Hypothalamus (tissue), 51 donors: ENCODE results near the gene SYNE1.
A peak's percentile ranks its signal among the peaks of the same experiment; 100 is the strongest.
"Not testable (repeated sequence)": the region's sequence is repeated elsewhere in the genome, so short reads cannot be mapped to it uniquely, and the experiment has no call there.

ENCODE experiments used
- DNase-seq, 51 donors: peaks; one replicate each; lab custom pipeline; 2025; lab: John Stamatoyannopoulos, UW

The SYNE1 gene

GRCh38 chr6:152432758-152433157, 204.4 kb downstream of the SYNE1 start:
- DNase-seq: no peak

- DNase-seq: peak in 3 of 51 donors; percentile 0 to 13 (median 3)
Observed at GRCh38 chr6:152428126-152428525, 209.0 kb downstream of the SYNE1 start.

- DNase-seq: no peak
Observed at GRCh38 chr6:152426276-152426675, 210.9 kb downstream of the SYNE1 start.

- no peak for DNase-seq
Observed at GRCh38 chr6:152423216-152424103, 213.7 kb downstream of the SYNE1 start.

- not testable (repeated sequence) for DNase-seq
Observed at GRCh38 chr6:152421496-152421895, 215.7 kb downstream of the SYNE1 start.

GRCh38 chr6:152420696-152421095, 216.5 kb downstream of the SYNE1 start:
- DNase-seq: no peak

GRCh38 chr6:152418551-152418950, 218.6 kb downstream of the SYNE1 start:
- no peak for DNase-seq

GRCh38 chr6:152416652-152417051, 220.5 kb downstream of the SYNE1 start:
- peak in 12 of 51 donors; percentile 2 to 30 (median 14) for DNase-seq

- DNase-seq: no peak
Observed at GRCh38 chr6:152404936-152405595, 232.1 kb downstream of the SYNE1 start.

- DNase-seq: no peak
Observed at GRCh38 chr6:152404086-152404857, 232.9 kb downstream of the SYNE1 start.

- no peak for DNase-seq
Observed at GRCh38 chr6:152402791-152403190, 234.4 kb downstream of the SYNE1 start.

GRCh38 chr6:152401978-152402377, 235.2 kb downstream of the SYNE1 start:
- no peak for DNase-seq

- DNase-seq: no peak
Observed at GRCh38 chr6:152399399-152399798, 237.8 kb downstream of the SYNE1 start.

- DNase-seq: no peak
Observed at GRCh38 chr6:152398993-152399392, 238.2 kb downstream of the SYNE1 start.

- DNase-seq: no peak
Observed at GRCh38 chr6:152398316-152398715, 238.8 kb downstream of the SYNE1 start.

- DNase-seq: no peak
Observed at GRCh38 chr6:152394303-152394702, 242.9 kb downstream of the SYNE1 start.

- no peak for DNase-seq
Observed at GRCh38 chr6:152391179-152391880, 245.8 kb downstream of the SYNE1 start.

- no peak for DNase-seq
Observed at GRCh38 chr6:152387091-152387490, 250.1 kb downstream of the SYNE1 start.

- no peak for DNase-seq
Observed at GRCh38 chr6:152386131-152386530, 251.0 kb downstream of the SYNE1 start.
